Endothelial cell (in vitro differentiated cells): ENCODE data around the gene EWSR1. TPM values are rescaled to one million over a fixed set of nuclear protein-coding genes. Genes with fewer than 3 reads are reported as not detected.
"Not testable (repeated sequence)": the region's sequence is repeated elsewhere in the genome, so short reads cannot be mapped to it uniquely, and the experiment has no call there.

Source experiments
- DNase-seq: peaks from one replicate; pipeline ENCODE4 v3.0.0; 2021; ENCODE audit warnings: low spot score
- H3K27ac Mint-ChIP-seq: one replicate; pipeline ENCODE4 v1.8.0; 2021; ENCODE audit warnings: mixed read lengths, inconsistent platforms; ENCODE audit not compliant: unreplicated experiment
- H3K27me3 Mint-ChIP-seq: one replicate; pipeline ENCODE4 v1.8.0; 2021; ENCODE audit warnings: mild to moderate bottlenecking, moderate library complexity, mixed read lengths, inconsistent platforms; ENCODE audit not compliant: unreplicated experiment
- H3K36me3 Mint-ChIP-seq: one replicate; pipeline ENCODE4 v1.8.0; 2021; ENCODE audit warnings: mild to moderate bottlenecking, low read depth, mixed read lengths, inconsistent platforms; ENCODE audit not compliant: unreplicated experiment
- H3K4me1 Mint-ChIP-seq: one replicate; pipeline ENCODE4 v1.8.0; 2021; ENCODE audit warnings: mild to moderate bottlenecking, mixed read lengths, inconsistent platforms; ENCODE audit not compliant: unreplicated experiment
- H3K4me3 Mint-ChIP-seq: one replicate; pipeline ENCODE4 v1.8.0; 2021; ENCODE audit warnings: mild to moderate bottlenecking, mixed read lengths, inconsistent platforms; ENCODE audit not compliant: unreplicated experiment
- H3K9me3 Mint-ChIP-seq: one replicate; pipeline ENCODE4 v1.8.0; 2021; ENCODE audit warnings: mixed read lengths, inconsistent platforms; ENCODE audit not compliant: unreplicated experiment
- total RNA-seq: library from RNA; stranded (reverse); fragmentation: NEBNext Ultra II Directional; extraction: Animal tissue kit (Norgen Biotek cat#: 25700); gene quantifications from one replicate; pipeline ENCODE4 v1.2.1, GENCODE V29; 2021; ENCODE audit not compliant: unreplicated experiment
- TF ChIP-seq, protein P1 (sequence below): fragments of 200-600 bp; sonication (generic); IDR thresholded peaks from one replicate; pipeline ENCODE4 v1.5.0; 2021; ENCODE audit warnings: antibody characterized with exemption; ENCODE audit not compliant: unreplicated experiment

EWSR1 gene
- total RNA-seq, 1 donor from 2014 or later: 307 TPM

- H3K27me3 Mint-ChIP-seq: peaks cover 5% of the 10 kb centered on the region
- TF ChIP-seq, protein P1, sequence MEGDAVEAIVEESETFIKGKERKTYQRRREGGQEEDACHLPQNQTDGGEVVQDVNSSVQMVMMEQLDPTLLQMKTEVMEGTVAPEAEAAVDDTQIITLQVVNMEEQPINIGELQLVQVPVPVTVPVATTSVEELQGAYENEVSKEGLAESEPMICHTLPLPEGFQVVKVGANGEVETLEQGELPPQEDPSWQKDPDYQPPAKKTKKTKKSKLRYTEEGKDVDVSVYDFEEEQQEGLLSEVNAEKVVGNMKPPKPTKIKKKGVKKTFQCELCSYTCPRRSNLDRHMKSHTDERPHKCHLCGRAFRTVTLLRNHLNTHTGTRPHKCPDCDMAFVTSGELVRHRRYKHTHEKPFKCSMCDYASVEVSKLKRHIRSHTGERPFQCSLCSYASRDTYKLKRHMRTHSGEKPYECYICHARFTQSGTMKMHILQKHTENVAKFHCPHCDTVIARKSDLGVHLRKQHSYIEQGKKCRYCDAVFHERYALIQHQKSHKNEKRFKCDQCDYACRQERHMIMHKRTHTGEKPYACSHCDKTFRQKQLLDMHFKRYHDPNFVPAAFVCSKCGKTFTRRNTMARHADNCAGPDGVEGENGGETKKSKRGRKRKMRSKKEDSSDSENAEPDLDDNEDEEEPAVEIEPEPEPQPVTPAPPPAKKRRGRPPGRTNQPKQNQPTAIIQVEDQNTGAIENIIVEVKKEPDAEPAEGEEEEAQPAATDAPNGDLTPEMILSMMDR: no peak
- no peak for DNase-seq
- no peaks in the 10 kb centered on the region for H3K9me3 Mint-ChIP-seq
- H3K27ac Mint-ChIP-seq: no peak overlapping the region
- peaks cover 51% of the 10 kb centered on the region for H3K36me3 Mint-ChIP-seq
- no peak overlapping the region for H3K4me3 Mint-ChIP-seq
- peaks cover 4% of the 10 kb centered on the region for H3K4me1 Mint-ChIP-seq
Measured at GRCh38 chr22:29344137-29344536, 76.1 kb downstream of the EWSR1 start.

DNA sequence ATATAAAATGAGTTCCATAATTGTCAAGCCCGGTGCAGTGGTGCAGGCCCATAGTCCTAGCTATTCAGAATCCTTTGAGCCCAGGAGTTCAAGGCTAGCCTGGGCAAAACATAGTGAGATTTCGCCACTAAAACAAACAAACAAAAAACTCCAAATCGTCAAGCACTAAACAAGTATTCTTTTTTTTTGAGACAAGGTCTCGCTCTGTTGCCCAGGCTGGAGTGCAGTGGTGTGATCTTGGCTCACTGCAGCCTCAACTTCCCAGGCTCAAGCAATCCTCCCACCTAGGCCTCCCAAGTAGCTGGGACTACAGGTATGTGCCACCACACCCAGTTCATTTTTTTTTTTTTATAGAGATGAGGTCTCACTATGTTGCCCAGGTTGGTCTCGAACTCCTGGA is 76.8 kb downstream of the EWSR1 start:
- not testable (repeated sequence) for H3K27me3 Mint-ChIP-seq, H3K9me3 Mint-ChIP-seq, H3K4me1 Mint-ChIP-seq, H3K4me3 Mint-ChIP-seq, DNase-seq
- Mint-ChIP-seq H3K36me3 (peaks cover 48% of the 10 kb centered on the region), H3K27ac (peak overlapping the region; percentile 57)

DNA sequence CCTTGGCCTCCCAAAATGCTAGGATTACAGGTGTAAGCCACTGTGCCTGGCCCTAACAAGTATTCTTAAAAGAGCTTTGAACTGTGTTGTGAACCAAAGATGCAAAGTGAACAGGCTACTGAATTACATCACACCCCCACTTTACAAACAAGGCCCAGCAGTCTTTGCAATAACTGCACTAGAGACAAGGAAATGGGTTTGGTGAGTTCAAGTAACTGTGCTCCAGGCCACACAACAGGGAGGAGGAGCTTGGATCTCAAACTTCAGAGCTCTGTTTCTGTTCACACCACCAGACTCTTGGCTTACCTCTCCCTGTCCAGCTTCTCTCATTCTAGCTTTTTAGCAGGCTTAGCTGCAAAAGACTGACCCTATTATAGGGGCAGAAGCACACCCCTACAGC is 77.9 kb downstream of the EWSR1 start:
- Mint-ChIP-seq H3K27me3 (no peaks in the 10 kb centered on the region), H3K4me3 (no peak overlapping the region), H3K9me3 (no peaks in the 10 kb centered on the region), H3K27ac (no peak overlapping the region), H3K36me3 (peaks cover 56% of the 10 kb centered on the region), H3K4me1 (peaks cover 4% of the 10 kb centered on the region)
- TF ChIP-seq, protein P1: no peak
- no peak for DNase-seq

DNA sequence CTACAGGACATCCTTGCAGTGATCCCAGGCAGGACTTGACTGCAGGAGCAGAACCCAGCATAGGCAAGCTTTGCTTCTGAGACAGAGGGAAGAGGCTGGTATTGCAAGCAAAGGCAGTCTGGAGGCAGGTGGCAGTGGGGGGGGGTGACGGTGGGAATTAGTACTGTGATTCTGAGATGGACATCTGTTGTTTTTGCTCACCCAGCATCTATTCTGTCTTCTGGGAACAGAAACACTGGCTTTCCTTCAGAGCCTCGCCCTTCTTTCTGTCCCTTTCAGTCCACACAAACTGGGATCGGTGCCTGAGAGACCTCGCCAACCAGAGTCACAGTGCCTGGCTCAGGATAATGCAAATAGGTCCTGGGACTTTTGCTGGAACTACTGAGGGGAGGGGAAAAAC is 78.6 kb downstream of the EWSR1 start:
- no peak for DNase-seq
- Mint-ChIP-seq H3K36me3 (peaks cover 58% of the 10 kb centered on the region), H3K4me3 (no peak overlapping the region), H3K27me3 (no peaks in the 10 kb centered on the region), H3K4me1 (peaks cover 4% of the 10 kb centered on the region), H3K9me3 (no peaks in the 10 kb centered on the region), H3K27ac (no peak overlapping the region)
- TF ChIP-seq, protein P1: no peak

DNA sequence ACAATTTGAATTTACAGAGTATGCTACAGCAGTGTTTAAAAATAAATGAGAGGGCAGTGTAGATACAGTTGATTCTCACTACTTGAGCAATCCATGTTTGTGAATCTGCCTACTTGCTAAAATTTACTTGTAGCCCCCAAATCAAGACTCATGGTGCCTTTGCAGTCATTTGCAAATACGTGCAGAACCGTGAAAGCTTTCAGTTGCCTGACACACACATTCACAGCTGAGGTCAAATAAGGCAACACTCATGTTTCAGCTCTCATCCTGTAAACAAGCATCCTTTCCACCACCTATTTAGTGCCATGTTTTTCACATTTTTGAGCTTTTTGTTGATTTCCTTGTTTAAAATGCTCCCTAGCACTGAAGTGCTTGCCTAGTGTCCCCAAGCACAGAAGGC is 80.0 kb downstream of the EWSR1 start:
- H3K27ac Mint-ChIP-seq: peak overlapping the region; percentile 28
- no peak overlapping the region for H3K4me3 Mint-ChIP-seq
- no peaks in the 10 kb centered on the region for H3K27me3 Mint-ChIP-seq
- H3K4me1 Mint-ChIP-seq: no peaks in the 10 kb centered on the region
- DNase-seq: no peak
- peaks cover 51% of the 10 kb centered on the region for H3K36me3 Mint-ChIP-seq
- TF ChIP-seq, protein P1: no peak
- H3K9me3 Mint-ChIP-seq: no peaks in the 10 kb centered on the region

DNA sequence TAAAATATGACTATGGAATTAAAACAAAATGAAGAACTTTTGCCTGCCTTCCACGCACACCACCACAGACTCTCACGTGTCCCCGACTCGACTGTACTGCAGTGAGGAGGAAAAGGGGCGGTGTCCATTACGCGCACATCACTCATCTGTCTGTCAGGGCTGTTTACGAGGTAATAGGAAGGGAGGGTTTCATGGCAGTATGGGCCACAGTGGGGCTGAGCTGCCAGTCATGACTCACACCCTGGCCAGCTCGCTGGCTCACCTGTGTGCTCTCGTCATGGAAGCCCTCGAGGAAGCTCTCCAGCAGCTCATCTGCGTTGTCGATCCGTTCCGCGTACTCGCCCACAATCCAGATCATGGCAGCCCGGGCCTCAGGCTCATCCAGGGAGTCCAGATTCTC is 80.9 kb downstream of the EWSR1 start:
- TF ChIP-seq, protein P1: no peak
- H3K4me1 Mint-ChIP-seq: no peaks in the 10 kb centered on the region
- H3K27me3 Mint-ChIP-seq: no peaks in the 10 kb centered on the region
- peaks cover 59% of the 10 kb centered on the region for H3K36me3 Mint-ChIP-seq
- no peak for DNase-seq
- no peak overlapping the region for H3K27ac Mint-ChIP-seq
- peak overlapping the region; percentile 17 for H3K4me3 Mint-ChIP-seq
- no peaks in the 10 kb centered on the region for H3K9me3 Mint-ChIP-seq
